GM23338 (cell line): Measurements from ENCODE around the gene GNAT2. TPM values are rescaled to one million over a fixed set of nuclear protein-coding genes. Genes with fewer than 3 reads are reported as not detected.

Source experiments
- ATAC-seq: fragments of 200-7000 bp; cut with Tn5 transposase; 3 replicates; pipeline ENCODE4 v1.9.1; 2020
- DNase-seq: peaks from one replicate; pipeline ENCODE4 v3.0.0-alpha.2; 2015; ENCODE audit warnings: low spot score
- H2AFZ ChIP-seq: fragments of 200-600 bp; sonication (generic); 2 replicates; pipeline ENCODE4 v1.8.0; 2016; ENCODE audit warnings: antibody characterized with exemption, mild to moderate bottlenecking, moderate library complexity
- H3F3A ChIP-seq: fragments of 200-600 bp; sonication (generic); replicated peaks from 2 replicates; pipeline ENCODE4 v1.8.0; 2017; ENCODE audit warnings: antibody characterized with exemption, mixed run types, low read depth
- H3K27ac ChIP-seq: fragments of 200-600 bp; sonication (generic); 2 replicates; pipeline ENCODE4 v1.6.1; 2016; ENCODE audit warnings: low read depth
- H3K27me3 ChIP-seq: fragments of 200-600 bp; sonication (generic); 2 replicates; pipeline ENCODE4 v1.8.0; 2016; ENCODE audit warnings: mild to moderate bottlenecking, mixed run types, moderate library complexity; ENCODE audit not compliant: insufficient read depth
- H3K36me3 ChIP-seq: fragments of 200-600 bp; sonication (generic); 2 replicates; pipeline ENCODE4 v1.8.0; 2016; ENCODE audit warnings: mild to moderate bottlenecking; ENCODE audit not compliant: insufficient read depth
- H3K4me1 ChIP-seq: fragments of 200-600 bp; sonication (generic); 2 replicates; pipeline ENCODE4 v1.8.0; 2016; ENCODE audit warnings: mild to moderate bottlenecking, moderate library complexity; ENCODE audit not compliant: insufficient read depth
- H3K4me2 ChIP-seq: fragments of 200-600 bp; sonication (generic); 2 replicates; pipeline ENCODE4 v1.7.1; 2017; ENCODE audit warnings: mixed run types
- H3K4me3 ChIP-seq: fragments of 200-600 bp; sonication (generic); 2 replicates; pipeline ENCODE4 v1.6.1; 2016; ENCODE audit warnings: mixed run types
- H3K79me2 ChIP-seq: fragments of 200-600 bp; sonication (generic); replicated peaks from 2 replicates; pipeline ENCODE4 v1.8.0; 2017; ENCODE audit warnings: mild to moderate bottlenecking; ENCODE audit not compliant: insufficient read depth
- H3K9me2 ChIP-seq: fragments of 200-600 bp; sonication (generic); 2 replicates; pipeline ENCODE4 v1.8.0; 2017; ENCODE audit not compliant: insufficient read depth
- H4K20me1 ChIP-seq: fragments of 200-600 bp; sonication (generic); replicated peaks from 2 replicates; pipeline ENCODE4 v1.8.0; 2017; ENCODE audit warnings: mild to moderate bottlenecking; ENCODE audit not compliant: insufficient read depth
- H3K27ac Mint-ChIP-seq: 2 replicates; pipeline ENCODE4 v1.8.0; 2020; ENCODE audit warnings: inconsistent platforms, mild to moderate bottlenecking, moderate library complexity, mixed read lengths
- H3K27me3 Mint-ChIP-seq: 3 replicates; pipeline ENCODE4 v1.8.0; 2022; ENCODE audit warnings: low read depth, mild to moderate bottlenecking, moderate library complexity, mixed read lengths, inconsistent platforms; ENCODE audit not compliant: insufficient read depth, poor library complexity
- H3K36me3 Mint-ChIP-seq: 3 replicates; pipeline ENCODE4 v1.8.0; 2021; ENCODE audit warnings: low read depth, mild to moderate bottlenecking, inconsistent platforms, moderate library complexity, mixed read lengths
- H3K4me1 Mint-ChIP-seq: 3 replicates; pipeline ENCODE4 v1.8.0; 2020; ENCODE audit warnings: mild to moderate bottlenecking, inconsistent platforms, mixed read lengths
- H3K4me3 Mint-ChIP-seq: 3 replicates; pipeline ENCODE4 v1.8.0; 2021; ENCODE audit warnings: moderate library complexity, mild to moderate bottlenecking, inconsistent platforms, mixed read lengths
- H3K9me3 Mint-ChIP-seq: 3 replicates; pipeline ENCODE4 v1.8.0; 2020; ENCODE audit warnings: moderate library complexity, mild to moderate bottlenecking, inconsistent platforms, mixed read lengths
- EZH2 ChIP-seq: fragments of 200-600 bp; sonication (generic); IDR thresholded peaks from one replicate; pipeline ENCODE4 v1.8.0; 2017; ENCODE audit warnings: antibody characterized with exemption, mild to moderate bottlenecking, low read depth; ENCODE audit not compliant: unreplicated experiment
- EZH2phosphoT487 ChIP-seq: fragments of 200-600 bp; sonication (generic); IDR thresholded peaks from one replicate; pipeline ENCODE4 v1.8.1; 2018; ENCODE audit warnings: antibody characterized with exemption; ENCODE audit not compliant: unreplicated experiment
- JUNB ChIP-seq: IDR thresholded peaks from one replicate; pipeline ENCODE4 v1.6.1; 2016; ENCODE audit warnings: antibody characterized with exemption; ENCODE audit not compliant: unreplicated experiment
- NANOG ChIP-seq: IDR thresholded peaks from 2 replicates; pipeline ENCODE4 v1.6.1; 2016; ENCODE audit warnings: antibody characterized with exemption, borderline replicate concordance
- POLR2AphosphoS5 ChIP-seq: IDR thresholded peaks from 2 replicates; pipeline ENCODE4 v1.6.1; 2016; ENCODE audit warnings: antibody characterized with exemption, low read depth
- STAT1 ChIP-seq: IDR thresholded peaks from one replicate; pipeline ENCODE4 v1.6.1; 2016; ENCODE audit warnings: antibody characterized with exemption; ENCODE audit not compliant: unreplicated experiment
- ZNF114 ChIP-seq: fragments of 250-450 bp; sonication (Bioruptor Pico); IDR thresholded peaks from 2 replicates; pipeline ENCODE4 v1.5.0; 2020; ENCODE audit warnings: mild to moderate bottlenecking, moderate library complexity
- ZNF331 ChIP-seq: fragments of 250-450 bp; sonication (Bioruptor Pico); IDR thresholded peaks from 2 replicates; pipeline ENCODE4 v1.5.0; 2020; ENCODE audit warnings: low read depth, mild to moderate bottlenecking, moderate library complexity
- polyA plus RNA-seq: library from polyadenylated mRNA; unstranded; fragments of >200 nt; fragmentation: Nextera tagmentation; extraction: Ambion mirVana; gene quantifications from 2 replicates; pipeline ENCODE4 v1.2.1, GENCODE V29; 2016
- total RNA-seq: library from RNA; depleted of rRNA; stranded (reverse); fragments of >200 nt; shearing (Covaris generic); gene quantifications from 2 replicates; pipeline ENCODE4 v1.2.3, GENCODE V29; 2014
- TF ChIP-seq, protein P1 (sequence below), 2 experiments: fragments of 200-600 bp in 1 of 2; sonication (generic) in 1 of 2; conservative IDR thresholded peaks; 2 replicates each; pipeline versions ENCODE4 v1.5.1 to v1.6.1; 2016 to 2017; ENCODE audit warnings: antibody characterized with exemption in 2 of 2, low read depth in 2 of 2, mild to moderate bottlenecking in 2 of 2, moderate library complexity in 1 of 2
- TF ChIP-seq, protein P2 (sequence below): IDR thresholded peaks from one replicate; pipeline ENCODE4 v1.6.1; 2018; ENCODE audit warnings: antibody characterized with exemption; ENCODE audit not compliant: unreplicated experiment

GNAT2 gene
- total and polyA plus RNA-seq, 2 experiments from 2014 or later = 0.21 TPM; not detected in 1

DNA sequence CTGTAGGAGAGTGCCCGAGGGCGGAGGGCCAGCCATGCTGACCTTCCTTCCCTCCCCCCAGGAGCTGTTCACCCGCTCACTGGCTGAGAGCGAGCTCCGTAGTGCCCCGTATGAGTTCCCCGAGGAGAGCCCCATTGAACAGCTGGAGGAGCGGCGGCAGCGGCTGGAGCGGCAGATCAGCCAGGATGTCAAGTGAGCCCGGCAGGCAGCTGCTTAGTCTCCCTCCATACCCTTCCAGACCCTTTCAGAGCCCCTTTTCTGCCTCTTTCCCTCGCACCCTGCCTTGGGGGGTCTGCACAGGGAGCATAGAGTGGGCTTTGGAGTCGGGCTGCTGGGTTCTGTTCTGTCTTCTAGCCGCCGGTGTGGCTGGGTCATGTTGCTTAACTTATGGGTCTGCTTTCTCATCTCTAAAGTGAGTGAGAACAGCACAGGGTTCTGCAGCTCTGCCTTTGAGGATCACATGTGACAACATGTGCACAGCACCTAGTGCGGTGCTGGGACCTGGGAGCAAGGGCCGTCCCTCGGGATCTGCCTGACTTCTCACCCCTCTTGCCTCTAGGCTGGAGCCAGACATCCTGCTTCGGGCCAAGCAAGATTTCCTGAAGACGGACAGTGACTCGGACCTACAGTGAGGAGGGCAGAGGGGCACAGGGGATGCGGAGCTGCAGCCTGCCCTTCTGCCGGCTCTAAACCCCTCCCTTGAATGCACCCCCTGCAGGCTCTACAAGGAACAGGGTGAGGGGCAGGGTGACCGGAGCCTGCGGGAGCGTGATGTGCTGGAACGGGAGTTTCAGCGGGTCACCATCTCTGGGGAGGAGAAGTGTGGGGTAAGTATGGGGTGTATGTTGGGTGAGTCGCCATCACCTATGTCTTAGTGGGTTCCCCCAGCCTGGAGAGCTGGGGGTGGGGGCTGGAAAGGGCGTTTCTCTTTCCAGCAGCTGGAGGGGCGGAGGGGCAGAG, 6.5 kb upstream of the GNAT2 start:
- Histone ChIP-seq H3K9me2 (no peaks in the 10 kb centered on the region), H3K36me3 (no peaks in the 10 kb centered on the region), H3K27me3 (no peaks in the 10 kb centered on the region), H2AFZ (no peak overlapping the region), H3K4me2 (no peak overlapping the region), H4K20me1 (peaks cover 4% of the 10 kb centered on the region; the same call in 1 of the 2 replicates), H3K79me2 (peaks cover 29% of the 10 kb centered on the region), H3K27ac (no peak overlapping the region), H3F3A (no peaks in the 10 kb centered on the region), H3K4me3 (no peak overlapping the region), H3K4me1 (peaks cover 7% of the 10 kb centered on the region; the same call in 1 of the 2 replicates)
- H3K36me3 Mint-ChIP-seq = peaks cover 23% of the 10 kb centered on the region
- peak; percentile 14; the same call in 2 of the 3 replicates for ATAC-seq
- peaks cover 7% of the 10 kb centered on the region for H3K27me3 Mint-ChIP-seq
- peaks cover 31% of the 10 kb centered on the region for H3K4me1 Mint-ChIP-seq
- no peak overlapping the region for H3K4me3 Mint-ChIP-seq
- H3K27ac Mint-ChIP-seq = peak overlapping the region; percentile 86
- no peaks in the 10 kb centered on the region for H3K9me3 Mint-ChIP-seq
- no peak for DNase-seq
- no peak for TF ChIP-seq STAT1
- no peak for TF ChIP-seq NANOG
- no peak for TF ChIP-seq ZNF331 (CRISPR knock-in tag)
- TF ChIP-seq, protein P1, sequence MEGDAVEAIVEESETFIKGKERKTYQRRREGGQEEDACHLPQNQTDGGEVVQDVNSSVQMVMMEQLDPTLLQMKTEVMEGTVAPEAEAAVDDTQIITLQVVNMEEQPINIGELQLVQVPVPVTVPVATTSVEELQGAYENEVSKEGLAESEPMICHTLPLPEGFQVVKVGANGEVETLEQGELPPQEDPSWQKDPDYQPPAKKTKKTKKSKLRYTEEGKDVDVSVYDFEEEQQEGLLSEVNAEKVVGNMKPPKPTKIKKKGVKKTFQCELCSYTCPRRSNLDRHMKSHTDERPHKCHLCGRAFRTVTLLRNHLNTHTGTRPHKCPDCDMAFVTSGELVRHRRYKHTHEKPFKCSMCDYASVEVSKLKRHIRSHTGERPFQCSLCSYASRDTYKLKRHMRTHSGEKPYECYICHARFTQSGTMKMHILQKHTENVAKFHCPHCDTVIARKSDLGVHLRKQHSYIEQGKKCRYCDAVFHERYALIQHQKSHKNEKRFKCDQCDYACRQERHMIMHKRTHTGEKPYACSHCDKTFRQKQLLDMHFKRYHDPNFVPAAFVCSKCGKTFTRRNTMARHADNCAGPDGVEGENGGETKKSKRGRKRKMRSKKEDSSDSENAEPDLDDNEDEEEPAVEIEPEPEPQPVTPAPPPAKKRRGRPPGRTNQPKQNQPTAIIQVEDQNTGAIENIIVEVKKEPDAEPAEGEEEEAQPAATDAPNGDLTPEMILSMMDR (conservative IDR thresholded peaks at IDR 0.05; ENCODE audit: low read depth in 2 of 2) = no peak; a peak in 1 of 4 replicates
- no peak for TF ChIP-seq EZH2
- TF ChIP-seq, protein P2, sequence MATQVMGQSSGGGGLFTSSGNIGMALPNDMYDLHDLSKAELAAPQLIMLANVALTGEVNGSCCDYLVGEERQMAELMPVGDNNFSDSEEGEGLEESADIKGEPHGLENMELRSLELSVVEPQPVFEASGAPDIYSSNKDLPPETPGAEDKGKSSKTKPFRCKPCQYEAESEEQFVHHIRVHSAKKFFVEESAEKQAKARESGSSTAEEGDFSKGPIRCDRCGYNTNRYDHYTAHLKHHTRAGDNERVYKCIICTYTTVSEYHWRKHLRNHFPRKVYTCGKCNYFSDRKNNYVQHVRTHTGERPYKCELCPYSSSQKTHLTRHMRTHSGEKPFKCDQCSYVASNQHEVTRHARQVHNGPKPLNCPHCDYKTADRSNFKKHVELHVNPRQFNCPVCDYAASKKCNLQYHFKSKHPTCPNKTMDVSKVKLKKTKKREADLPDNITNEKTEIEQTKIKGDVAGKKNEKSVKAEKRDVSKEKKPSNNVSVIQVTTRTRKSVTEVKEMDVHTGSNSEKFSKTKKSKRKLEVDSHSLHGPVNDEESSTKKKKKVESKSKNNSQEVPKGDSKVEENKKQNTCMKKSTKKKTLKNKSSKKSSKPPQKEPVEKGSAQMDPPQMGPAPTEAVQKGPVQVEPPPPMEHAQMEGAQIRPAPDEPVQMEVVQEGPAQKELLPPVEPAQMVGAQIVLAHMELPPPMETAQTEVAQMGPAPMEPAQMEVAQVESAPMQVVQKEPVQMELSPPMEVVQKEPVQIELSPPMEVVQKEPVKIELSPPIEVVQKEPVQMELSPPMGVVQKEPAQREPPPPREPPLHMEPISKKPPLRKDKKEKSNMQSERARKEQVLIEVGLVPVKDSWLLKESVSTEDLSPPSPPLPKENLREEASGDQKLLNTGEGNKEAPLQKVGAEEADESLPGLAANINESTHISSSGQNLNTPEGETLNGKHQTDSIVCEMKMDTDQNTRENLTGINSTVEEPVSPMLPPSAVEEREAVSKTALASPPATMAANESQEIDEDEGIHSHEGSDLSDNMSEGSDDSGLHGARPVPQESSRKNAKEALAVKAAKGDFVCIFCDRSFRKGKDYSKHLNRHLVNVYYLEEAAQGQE = no peak

DNA sequence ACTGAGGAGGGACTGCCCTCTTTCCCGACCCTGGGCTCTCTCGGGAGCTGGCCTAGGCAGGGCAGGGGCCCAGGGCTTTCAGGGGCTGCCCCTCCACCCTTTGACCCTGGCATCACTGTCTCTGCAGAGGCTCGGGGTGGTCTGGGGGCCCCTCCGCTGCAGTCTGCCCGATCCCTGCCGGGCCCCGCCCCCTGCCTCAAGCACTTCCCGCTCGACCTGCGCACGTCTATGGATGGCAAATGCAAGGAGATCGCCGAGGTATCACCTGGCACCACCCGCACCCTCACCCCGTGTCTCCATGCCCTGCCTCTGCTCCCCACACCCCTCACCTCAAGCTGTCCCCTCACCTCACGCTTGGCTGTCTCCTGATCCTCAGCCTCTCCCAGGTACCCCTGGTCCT, 5.8 kb upstream of the GNAT2 start:
- Histone ChIP-seq H2AFZ (no peak overlapping the region), H3F3A (no peaks in the 10 kb centered on the region), H4K20me1 (peaks cover 4% of the 10 kb centered on the region; the same call in 1 of the 2 replicates), H3K27ac (no peak overlapping the region), H3K36me3 (no peaks in the 10 kb centered on the region), H3K79me2 (peaks cover 33% of the 10 kb centered on the region), H3K9me2 (no peaks in the 10 kb centered on the region), H3K4me2 (no peak overlapping the region), H3K4me3 (no peak overlapping the region), H3K27me3 (no peaks in the 10 kb centered on the region), H3K4me1 (peaks cover 7% of the 10 kb centered on the region; the same call in 1 of the 2 replicates)
- H3K4me3 Mint-ChIP-seq = no peak overlapping the region
- no peak for ATAC-seq
- no peaks in the 10 kb centered on the region for H3K9me3 Mint-ChIP-seq
- DNase-seq = no peak
- peaks cover 31% of the 10 kb centered on the region for H3K4me1 Mint-ChIP-seq
- peaks cover 23% of the 10 kb centered on the region for H3K36me3 Mint-ChIP-seq
- H3K27ac Mint-ChIP-seq = no peak overlapping the region
- H3K27me3 Mint-ChIP-seq = peaks cover 7% of the 10 kb centered on the region
- TF ChIP-seq ZNF114 (no peak), JUNB (no peak), NANOG (no peak), EZH2 (no peak), EZH2phosphoT487 (no peak), ZNF331 (CRISPR knock-in tag) (no peak), POLR2AphosphoS5 (no peak)
- TF ChIP-seq, protein P1 (conservative IDR thresholded peaks at IDR 0.05; ENCODE audit: low read depth in 2 of 2) = no peak
